Activated T-helper 2 cell treated with anti-CD3 and anti-CD28 coated beads, Interferon-gamma antibody, Interleukin-2, Interleukin-4, amounts not matched to agents 10 μg/mL and 5 μg/mL and 100 μg/mL, durations not matched to agents 14 hours and 24 hours and 36 hours (primary cell): ENCODE results near the gene BCAM. TPM values are rescaled to one million over a fixed set of nuclear protein-coding genes. Genes with fewer than 3 reads are reported as not detected.
A peak's percentile ranks its signal among the peaks of the same experiment; 100 is the strongest.

Source experiments
- DNase-seq: peaks from one replicate; pipeline ENCODE4 v3.0.0; 2021; ENCODE audit warnings: low spot score
- H3K27ac Mint-ChIP-seq: one replicate; pipeline ENCODE4 v1.8.0; 2021; ENCODE audit warnings: mixed read lengths
- H3K27me3 Mint-ChIP-seq: one replicate; pipeline ENCODE4 v1.8.0; 2021; ENCODE audit warnings: low read depth, mixed read lengths
- H3K36me3 Mint-ChIP-seq: one replicate; pipeline ENCODE4 v1.8.0; 2021; ENCODE audit warnings: low read depth, mixed read lengths
- H3K4me1 Mint-ChIP-seq: one replicate; pipeline ENCODE4 v1.8.0; 2021; ENCODE audit warnings: low read depth, mixed read lengths
- H3K4me3 Mint-ChIP-seq: one replicate; pipeline ENCODE4 v1.8.0; 2021; ENCODE audit warnings: low read depth, mild to moderate bottlenecking, moderate library complexity, mixed read lengths
- H3K9me3 Mint-ChIP-seq: one replicate; pipeline ENCODE4 v1.8.0; 2021; ENCODE audit warnings: mixed read lengths
- intact Hi-C: fragments of 100-400 bp; cut with micrococcal nuclease; formaldehyde crosslinking; loops from one replicate; pipeline ENCODE4 v1.15.1; 2023
- total RNA-seq: library from RNA; stranded (reverse); gene quantifications from 2 replicates; pipeline ENCODE4 v1.2.3, GENCODE V29; 2022

Gene BCAM
- total RNA-seq, 1 donor from 2014 or later, result not detected

DNA sequence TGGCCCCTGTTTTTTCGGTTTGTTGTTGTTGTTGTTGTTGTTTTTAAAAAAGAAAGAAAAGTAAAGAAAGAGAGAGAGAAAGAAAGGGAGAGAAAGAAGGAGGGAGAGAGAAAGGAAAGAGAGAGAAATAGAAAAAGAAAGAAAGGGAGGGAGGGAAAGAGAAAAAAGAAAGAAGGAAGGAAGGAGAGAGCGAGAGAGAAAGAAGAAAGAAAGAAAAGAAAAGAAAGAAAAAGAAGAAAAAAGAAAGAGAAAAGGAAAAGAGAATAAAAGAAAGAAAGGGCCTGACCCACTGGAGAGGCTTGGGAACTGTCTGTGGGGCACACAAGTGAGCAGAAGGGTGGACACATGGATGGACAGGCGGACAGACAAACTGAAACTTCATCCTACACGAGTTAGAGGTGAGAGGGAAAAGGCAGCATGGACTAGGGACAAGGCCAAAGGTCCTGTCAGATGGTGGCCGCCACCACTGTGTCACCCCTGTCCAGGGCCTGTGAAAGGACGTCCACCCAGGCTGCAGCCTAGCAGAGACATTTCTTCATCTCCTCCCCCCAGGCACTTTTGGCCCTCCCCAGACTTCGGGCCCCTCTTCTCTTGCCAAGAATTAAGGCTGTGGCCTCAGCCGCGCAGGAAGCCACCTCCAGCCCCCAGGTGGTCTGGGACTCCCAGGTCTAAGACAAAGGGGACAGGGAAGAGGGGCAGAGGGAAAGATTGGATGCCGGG is 9.1 kb upstream of the BCAM start:
- H3K4me1 Mint-ChIP-seq, result peaks cover 5% of the 10 kb centered on the region
- no peak overlapping the region for H3K4me3 Mint-ChIP-seq
- no peak overlapping the region for H3K27ac Mint-ChIP-seq
- intact Hi-C loops, result loop anchor here (1.0 kb wide), 1 partner anchor 46 kb away; no protein-coding TSS in a partner anchor
- H3K9me3 Mint-ChIP-seq, result no peaks in the 10 kb centered on the region
- H3K27me3 Mint-ChIP-seq, result no peaks in the 10 kb centered on the region
- no peaks in the 10 kb centered on the region for H3K36me3 Mint-ChIP-seq
- DNase-seq, result no peak

DNA sequence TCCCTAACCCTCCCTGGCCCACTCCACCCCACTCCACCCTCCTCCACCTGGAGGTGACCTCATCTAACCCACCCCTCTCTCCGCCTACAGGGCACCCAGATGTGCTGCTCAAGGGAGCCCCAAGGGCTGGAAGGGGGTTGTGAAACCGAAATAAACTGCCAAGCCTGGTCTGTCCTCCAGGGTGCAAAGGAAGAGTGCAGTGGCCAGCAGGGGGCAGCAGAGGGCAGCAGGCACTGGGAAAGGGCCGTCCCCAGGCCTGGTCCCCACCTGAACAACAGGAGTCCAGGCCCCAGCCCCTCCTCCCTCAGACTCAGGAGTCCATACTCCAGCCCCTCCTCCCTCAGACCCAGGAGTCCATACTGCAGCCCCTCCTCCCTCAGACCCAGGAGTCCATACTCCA is 8.4 kb upstream of the BCAM start:
- H3K4me1 Mint-ChIP-seq, result peaks cover 5% of the 10 kb centered on the region
- H3K27ac Mint-ChIP-seq, result no peak overlapping the region
- DNase-seq, result peak; percentile 78
- no peaks in the 10 kb centered on the region for H3K9me3 Mint-ChIP-seq
- H3K4me3 Mint-ChIP-seq, result no peak overlapping the region
- no peaks in the 10 kb centered on the region for H3K36me3 Mint-ChIP-seq
- H3K27me3 Mint-ChIP-seq, result no peaks in the 10 kb centered on the region
- intact Hi-C loops, result loop anchor here (1.0 kb wide), 1 partner anchor 45 kb away; no protein-coding TSS in a partner anchor

DNA sequence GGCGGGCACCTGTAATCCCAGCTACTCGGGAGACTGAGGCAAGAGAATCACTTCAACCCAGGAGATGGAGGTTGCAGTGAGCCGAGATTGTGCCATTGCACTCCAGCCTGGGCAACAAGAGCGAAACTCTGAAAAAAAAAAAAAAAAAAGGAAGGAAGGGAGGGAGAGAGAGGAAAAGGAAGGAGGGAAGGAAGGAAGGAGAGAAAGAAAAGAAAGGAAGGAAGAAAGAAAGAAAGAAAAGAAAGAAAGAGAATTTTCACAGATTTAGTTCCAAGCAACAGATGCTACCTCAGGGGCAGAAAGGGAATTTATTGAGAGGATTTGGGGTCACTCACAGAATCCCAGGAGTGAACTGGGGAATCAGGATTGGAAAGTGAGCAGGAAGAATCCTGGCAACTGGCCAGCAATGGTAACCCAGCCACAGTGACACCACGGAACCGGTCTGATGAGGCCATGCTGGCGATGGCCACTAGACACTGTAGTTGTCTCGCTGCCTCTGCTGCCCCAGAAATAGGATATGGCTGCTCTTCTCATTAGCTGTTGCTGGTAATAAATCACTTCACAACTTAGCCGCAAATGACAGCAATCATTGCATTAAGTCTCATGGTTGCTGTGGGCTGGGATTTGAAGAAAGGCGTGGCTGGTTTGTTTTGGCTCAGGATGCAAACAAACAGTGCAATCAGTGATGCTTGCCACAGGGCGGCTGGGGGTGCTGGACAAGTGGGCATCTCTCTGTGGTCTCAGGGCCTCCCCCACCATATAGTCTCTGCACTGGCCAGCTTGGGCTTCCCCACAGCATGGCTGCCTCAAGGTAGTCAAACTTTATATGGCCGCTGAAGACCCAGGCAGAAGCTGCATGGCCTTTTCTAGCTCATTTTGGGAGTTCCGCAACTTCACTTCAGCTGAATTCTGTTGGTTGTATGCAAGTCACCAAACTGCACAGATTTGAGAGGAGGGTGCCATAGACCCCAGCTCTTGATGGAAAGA is 5.2 kb upstream of the BCAM start:
- Mint-ChIP-seq H3K4me3 (no peak overlapping the region), H3K9me3 (no peaks in the 10 kb centered on the region), H3K36me3 (no peaks in the 10 kb centered on the region), H3K27me3 (peaks cover 9% of the 10 kb centered on the region), H3K27ac (no peak overlapping the region), H3K4me1 (no peaks in the 10 kb centered on the region)
- intact Hi-C loops, result no loop called here
- DNase-seq, result no peak

DNA sequence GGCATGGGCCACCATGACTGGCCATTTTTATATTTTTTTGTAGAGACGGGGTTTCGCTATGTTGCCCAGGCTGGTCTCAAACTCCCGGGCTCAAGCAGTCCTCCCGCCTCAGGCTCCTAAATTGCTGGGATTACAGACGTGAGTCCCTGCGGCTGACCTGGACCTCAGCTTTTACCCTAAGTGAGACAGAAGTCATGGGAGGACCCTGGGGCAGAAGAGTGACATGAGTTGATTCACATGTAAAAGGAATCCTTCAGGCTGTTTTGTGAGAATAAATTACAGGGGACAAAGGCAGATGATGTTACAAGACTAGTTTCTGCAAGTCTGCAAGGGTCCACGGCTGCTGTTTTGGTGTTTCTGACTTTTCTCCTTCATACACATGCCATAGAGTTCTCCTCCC is 2.6 kb upstream of the BCAM start:
- DNase-seq, result no peak
- H3K27me3 Mint-ChIP-seq, result peaks cover 13% of the 10 kb centered on the region
- H3K9me3 Mint-ChIP-seq, result no peaks in the 10 kb centered on the region
- no peaks in the 10 kb centered on the region for H3K4me1 Mint-ChIP-seq
- intact Hi-C loops, result no loop called here
- no peak overlapping the region for H3K4me3 Mint-ChIP-seq
- H3K27ac Mint-ChIP-seq, result no peak overlapping the region
- H3K36me3 Mint-ChIP-seq, result no peaks in the 10 kb centered on the region

DNA sequence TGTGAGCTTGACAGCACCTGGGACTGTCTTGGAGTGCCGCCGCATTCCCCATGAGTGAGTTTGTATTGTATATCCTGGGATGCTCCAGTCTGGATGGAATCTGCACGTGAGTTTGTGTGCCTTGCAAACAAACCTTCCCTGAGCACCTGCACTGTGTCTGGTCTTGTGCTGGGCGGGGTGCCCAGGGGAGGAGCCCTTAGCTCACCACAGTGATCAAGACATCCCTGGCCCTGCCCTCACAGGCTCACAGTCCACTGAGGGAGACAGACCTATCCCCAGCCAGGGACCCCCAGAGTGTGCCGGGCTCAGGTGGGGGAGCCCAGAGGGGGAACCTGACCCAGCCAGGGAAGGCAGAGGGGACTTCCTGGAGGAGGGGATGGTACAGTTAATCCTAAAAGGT is 1.7 kb upstream of the BCAM start:
- Mint-ChIP-seq H3K27me3 (peaks cover 13% of the 10 kb centered on the region), H3K36me3 (no peaks in the 10 kb centered on the region), H3K4me1 (no peaks in the 10 kb centered on the region), H3K4me3 (no peak overlapping the region), H3K9me3 (no peaks in the 10 kb centered on the region), H3K27ac (no peak overlapping the region)
- intact Hi-C loops, result no loop called here
- no peak for DNase-seq

DNA sequence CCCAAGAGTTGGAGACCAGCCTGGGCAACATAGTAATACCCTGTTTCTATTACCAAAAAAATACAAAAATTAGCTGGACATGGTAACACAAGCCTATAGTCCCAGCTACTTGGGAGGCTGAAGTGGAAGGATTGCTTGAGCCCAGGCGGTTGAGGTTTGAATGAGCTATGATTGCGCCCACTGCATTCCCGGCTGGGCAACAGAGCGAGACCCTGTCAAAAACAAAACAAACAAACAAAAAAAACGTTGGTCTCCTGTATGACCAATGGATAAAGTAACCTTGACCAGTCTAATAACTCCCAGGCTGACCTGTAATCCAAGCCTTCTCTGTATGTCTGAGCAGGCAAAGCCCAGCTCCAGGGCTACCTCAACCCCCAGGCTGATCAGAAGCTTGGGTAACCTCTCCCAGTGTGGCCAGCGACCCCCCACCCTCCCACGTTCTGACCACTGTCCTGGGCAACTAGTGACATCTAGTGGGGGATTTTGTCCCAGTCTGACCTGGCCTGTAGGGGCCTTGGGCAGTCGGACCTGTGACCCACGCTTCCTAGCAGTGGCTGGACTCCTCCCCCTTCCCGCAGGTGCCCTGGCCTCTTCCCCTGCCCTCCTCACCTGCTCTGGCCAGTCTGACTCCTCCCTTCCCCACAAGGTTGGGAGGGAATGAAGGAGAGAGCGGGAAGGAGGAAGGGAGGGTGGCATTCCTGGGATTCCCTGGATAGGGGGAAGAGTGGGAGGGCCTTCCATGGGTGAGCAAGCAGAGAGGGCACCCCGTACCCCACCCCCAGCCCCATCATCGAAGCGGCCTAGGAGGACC is 1.0 kb upstream of the BCAM start:
- Mint-ChIP-seq H3K4me3 (no peak overlapping the region), H3K4me1 (no peaks in the 10 kb centered on the region), H3K36me3 (no peaks in the 10 kb centered on the region), H3K9me3 (no peaks in the 10 kb centered on the region), H3K27ac (no peak overlapping the region), H3K27me3 (peaks cover 13% of the 10 kb centered on the region)
- intact Hi-C loops, result no loop called here
- DNase-seq, result no peak

DNA sequence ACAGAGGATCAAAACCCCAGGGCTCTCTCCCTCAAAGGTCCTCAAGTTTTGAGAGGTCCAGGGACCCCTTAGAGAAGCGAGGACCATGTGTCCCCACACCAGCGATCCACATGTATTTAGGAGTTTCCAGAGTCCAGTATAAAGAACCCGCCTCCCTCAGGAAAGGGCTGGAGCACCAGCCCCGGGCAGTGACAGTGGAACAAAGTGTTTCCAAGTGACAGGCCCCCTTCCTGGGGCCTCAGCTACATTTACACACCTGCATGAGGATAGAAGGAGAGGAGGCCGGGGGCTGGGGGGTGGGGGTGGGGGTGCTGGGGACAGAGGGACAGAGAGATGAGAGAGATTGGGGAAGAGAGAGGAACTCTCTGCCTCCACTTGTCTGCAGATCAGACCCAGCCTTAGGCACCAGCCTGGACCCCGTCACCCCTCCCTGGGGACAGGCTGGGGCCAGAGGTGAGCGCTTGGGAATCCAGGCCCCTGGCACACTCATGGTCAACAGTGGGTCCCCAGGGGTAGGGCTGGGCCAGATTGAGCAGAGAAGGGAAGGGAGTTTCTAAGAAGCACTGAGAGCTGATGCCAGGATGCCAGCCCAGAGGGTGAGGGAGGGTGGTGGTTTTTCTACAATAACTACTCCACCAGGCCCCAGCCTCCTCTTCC is 802 bp downstream of the BCAM start:
- no peaks in the 10 kb centered on the region for H3K9me3 Mint-ChIP-seq
- H3K36me3 Mint-ChIP-seq, result no peaks in the 10 kb centered on the region
- H3K4me3 Mint-ChIP-seq, result no peak overlapping the region
- H3K27me3 Mint-ChIP-seq, result peaks cover 13% of the 10 kb centered on the region
- H3K4me1 Mint-ChIP-seq, result no peaks in the 10 kb centered on the region
- intact Hi-C loops, result no loop called here
- no peak overlapping the region for H3K27ac Mint-ChIP-seq
- DNase-seq, result no peak

DNA sequence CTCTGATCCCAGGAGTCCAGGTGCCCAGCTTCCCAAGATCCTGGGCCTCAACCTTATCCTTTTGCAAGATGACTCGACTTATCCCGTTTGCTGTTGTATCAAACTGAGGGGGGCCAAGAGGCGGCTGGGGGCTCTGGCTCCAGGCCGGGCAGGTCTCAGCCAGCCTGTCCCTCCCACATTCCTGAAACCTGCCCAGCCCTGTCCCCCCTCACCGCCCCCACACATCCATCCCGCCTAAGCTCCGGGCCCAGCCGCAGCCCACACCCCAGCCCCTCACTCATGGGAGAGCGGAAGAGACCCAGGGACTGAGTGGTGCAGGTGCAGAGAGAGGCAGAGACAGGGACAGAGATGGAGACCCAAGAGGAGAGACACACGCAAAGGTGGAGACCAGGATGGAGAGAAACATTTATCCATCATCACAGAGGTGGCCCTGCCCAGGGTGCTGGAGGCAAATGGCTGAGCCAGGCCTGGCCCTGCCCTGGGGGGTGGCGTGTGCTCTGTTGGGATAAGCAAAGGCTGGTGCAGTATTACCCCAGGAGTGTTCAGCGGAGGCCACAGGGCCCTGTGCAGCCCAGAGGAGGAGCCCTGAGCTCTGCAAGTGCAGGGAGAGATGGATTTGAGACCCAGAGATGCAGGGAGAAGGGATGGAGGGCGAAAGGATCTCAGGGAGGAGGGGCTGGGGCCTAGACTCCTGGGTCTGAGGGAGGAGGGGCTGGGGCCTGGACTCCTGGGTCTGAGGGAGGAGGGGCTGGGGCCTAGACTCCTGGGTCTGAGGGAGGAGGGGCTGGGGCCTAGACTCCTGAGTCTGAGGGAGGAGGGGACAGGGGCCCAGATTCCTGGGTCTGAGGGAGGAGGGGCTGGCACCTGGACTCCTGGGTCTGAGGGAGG is 1.6 kb downstream of the BCAM start:
- Mint-ChIP-seq H3K4me3 (no peak overlapping the region), H3K27me3 (peaks cover 13% of the 10 kb centered on the region), H3K36me3 (no peaks in the 10 kb centered on the region), H3K9me3 (no peaks in the 10 kb centered on the region), H3K27ac (no peak overlapping the region), H3K4me1 (no peaks in the 10 kb centered on the region)
- no peak for DNase-seq
- intact Hi-C loops, result no loop called here

DNA sequence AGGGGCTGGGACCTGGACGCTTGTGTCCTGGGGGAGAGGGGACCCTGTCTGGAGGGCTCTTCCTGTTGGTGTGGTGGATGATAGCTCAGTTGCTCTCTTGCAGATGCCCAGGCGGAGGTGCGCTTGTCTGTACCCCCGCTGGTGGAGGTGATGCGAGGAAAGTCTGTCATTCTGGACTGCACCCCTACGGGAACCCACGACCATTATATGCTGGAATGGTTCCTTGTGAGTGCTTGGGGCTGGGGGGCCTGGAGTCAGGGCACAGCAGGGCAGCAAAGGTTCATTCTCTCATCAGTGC is 2.2 kb downstream of the BCAM start:
- H3K4me1 Mint-ChIP-seq, result no peaks in the 10 kb centered on the region
- intact Hi-C loops, result no loop called here
- H3K27me3 Mint-ChIP-seq, result peaks cover 13% of the 10 kb centered on the region
- H3K27ac Mint-ChIP-seq, result no peak overlapping the region
- DNase-seq, result no peak
- H3K36me3 Mint-ChIP-seq, result no peaks in the 10 kb centered on the region
- H3K4me3 Mint-ChIP-seq, result no peak overlapping the region
- no peaks in the 10 kb centered on the region for H3K9me3 Mint-ChIP-seq

DNA sequence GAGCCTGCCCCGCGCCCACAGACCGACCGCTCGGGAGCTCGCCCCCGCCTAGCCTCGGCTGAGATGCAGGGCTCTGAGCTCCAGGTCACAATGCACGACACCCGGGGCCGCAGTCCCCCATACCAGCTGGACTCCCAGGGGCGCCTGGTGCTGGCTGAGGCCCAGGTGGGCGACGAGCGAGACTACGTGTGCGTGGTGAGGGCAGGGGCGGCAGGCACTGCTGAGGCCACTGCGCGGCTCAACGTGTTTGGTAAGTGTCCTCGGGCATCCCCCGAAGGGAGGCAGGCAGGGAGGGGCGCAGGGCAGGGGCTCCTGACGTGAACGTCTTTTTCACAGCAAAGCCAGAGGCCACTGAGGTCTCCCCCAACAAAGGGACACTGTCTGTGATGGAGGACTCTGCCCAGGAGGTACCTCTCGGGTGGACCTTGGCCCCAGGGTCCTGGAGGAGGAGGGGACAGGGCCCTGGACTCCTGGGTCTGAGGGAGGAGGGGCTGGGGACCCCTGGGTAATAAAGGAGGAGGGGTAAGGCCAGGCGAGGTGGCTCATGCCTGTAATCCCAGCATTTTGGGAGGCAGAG is 3.3 kb downstream of the BCAM start:
- H3K4me3 Mint-ChIP-seq, result no peak overlapping the region
- no peak for DNase-seq
- peaks cover 13% of the 10 kb centered on the region for H3K27me3 Mint-ChIP-seq
- no peaks in the 10 kb centered on the region for H3K36me3 Mint-ChIP-seq
- H3K4me1 Mint-ChIP-seq, result no peaks in the 10 kb centered on the region
- no peak overlapping the region for H3K27ac Mint-ChIP-seq
- intact Hi-C loops, result no loop called here
- no peaks in the 10 kb centered on the region for H3K9me3 Mint-ChIP-seq

DNA sequence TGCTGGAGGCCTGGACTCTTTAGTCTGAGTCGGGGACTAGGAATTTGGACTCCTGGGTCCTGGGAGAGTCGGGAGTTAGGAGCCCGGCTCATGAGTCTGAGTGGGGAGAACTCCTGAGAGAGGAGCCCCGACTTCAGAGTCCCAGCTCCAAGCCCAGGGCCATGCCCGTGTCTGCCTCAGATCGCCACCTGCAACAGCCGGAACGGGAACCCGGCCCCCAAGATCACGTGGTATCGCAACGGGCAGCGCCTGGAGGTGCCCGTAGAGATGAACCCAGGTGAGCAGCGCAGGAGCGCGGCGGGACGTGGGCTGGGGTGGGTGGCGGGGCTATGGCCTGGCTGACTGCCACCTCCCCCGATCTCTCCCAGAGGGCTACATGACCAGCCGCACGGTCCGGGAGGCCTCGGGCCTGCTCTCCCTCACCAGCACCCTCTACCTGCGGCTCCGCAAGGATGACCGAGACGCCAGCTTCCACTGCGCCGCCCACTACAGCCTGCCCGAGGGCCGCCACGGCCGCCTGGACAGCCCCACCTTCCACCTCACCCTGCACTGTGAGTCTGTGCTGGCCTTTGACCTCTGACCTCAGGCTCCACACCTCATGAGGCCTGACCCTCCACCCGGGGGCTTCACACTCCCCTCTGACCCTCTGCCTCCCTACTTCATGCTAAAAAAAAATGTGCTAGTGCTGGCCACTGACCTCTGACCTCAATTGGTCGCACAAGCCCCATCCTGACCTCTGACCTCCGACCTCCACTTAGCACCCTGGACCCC is 4.4 kb downstream of the BCAM start:
- intact Hi-C loops, result no loop called here
- no peaks in the 10 kb centered on the region for H3K36me3 Mint-ChIP-seq
- peaks cover 8% of the 10 kb centered on the region for H3K27me3 Mint-ChIP-seq
- no peaks in the 10 kb centered on the region for H3K4me1 Mint-ChIP-seq
- H3K27ac Mint-ChIP-seq, result no peak overlapping the region
- no peak overlapping the region for H3K4me3 Mint-ChIP-seq
- no peaks in the 10 kb centered on the region for H3K9me3 Mint-ChIP-seq
- no peak for DNase-seq
